Measurements from ENCODE around the gene SH3TC1. TPM values are rescaled to one million over a fixed set of nuclear protein-coding genes. Genes with fewer than 3 reads are reported as not detected.
A peak's percentile ranks its signal among the peaks of the same experiment; 100 is the strongest.

The SH3TC1 gene
- total RNA-seq, 4 donors from 2014 or later: 13.7 to 18.7 (median 15.2) TPM

- intact Hi-C loops (cut with DNase I): no loop called here
- no peaks in the 10 kb centered on the region for H3K27me3 ChIP-seq
- TF ChIP-seq EP300 (IDR thresholded peaks at IDR 0.05): no peak
- no peak for TF ChIP-seq POLR2A (IDR thresholded peaks at IDR 0.05; ENCODE audit: low read depth)
- TF ChIP-seq POLR2AphosphoS5 (IDR thresholded peaks at IDR 0.05): no peak
- no peak for TF ChIP-seq CTCF (IDR thresholded peaks at IDR 0.05)
- H3K9me3 ChIP-seq: no peaks in the 10 kb centered on the region
- no peaks in the 10 kb centered on the region for H3K36me3 ChIP-seq
- no peak overlapping the region for H3K27ac ChIP-seq (replicated peaks in 1 of 4)
- WGBS: 82% methylated on average over 10 of the region's 12 CpGs
- H3K4me1 ChIP-seq: peaks cover 43 to 50% (median 47%) of the 10 kb centered on the region in 4 donors
- DNase-seq (ENCODE audit: extremely low spot score): no peak
- H3K4me3 ChIP-seq: no peak overlapping the region
These were observed 11.0 kb upstream of the SH3TC1 start for GRCh38 chr4:8188085-8188484.

GRCh38 chr4:8188743-8189550 is 10.1 kb upstream of the SH3TC1 start:
- H3K36me3 ChIP-seq: no peaks in the 10 kb centered on the region
- WGBS: 69% methylated on average over 17 of the region's 29 CpGs
- no peak for TF ChIP-seq CTCF (IDR thresholded peaks at IDR 0.05)
- peak; percentile 8 for TF ChIP-seq POLR2A (IDR thresholded peaks at IDR 0.05; ENCODE audit: low read depth)
- H3K4me3 ChIP-seq: no peak overlapping the region
- H3K27ac ChIP-seq (replicated peaks in 1 of 4): peak overlapping the region in 2 of 4 donors; percentile 73 to 78
- intact Hi-C loops (cut with DNase I): no loop called here
- no peak for DNase-seq (ENCODE audit: extremely low spot score)
- H3K4me1 ChIP-seq: peaks cover 35 to 44% (median 41%) of the 10 kb centered on the region in 4 donors
- no peaks in the 10 kb centered on the region for H3K9me3 ChIP-seq
- H3K27me3 ChIP-seq: no peaks in the 10 kb centered on the region

- no peaks in the 10 kb centered on the region for H3K36me3 ChIP-seq
- peaks cover 34 to 43% (median 37%) of the 10 kb centered on the region in 4 donors for H3K4me1 ChIP-seq
- no peak overlapping the region for H3K4me3 ChIP-seq
- no peaks in the 10 kb centered on the region for H3K27me3 ChIP-seq
- intact Hi-C loops (cut with DNase I): no loop called here
- TF ChIP-seq EP300 (IDR thresholded peaks at IDR 0.05) (no peak), CTCF (IDR thresholded peaks at IDR 0.05) (no peak), POLR2A (IDR thresholded peaks at IDR 0.05; ENCODE audit: low read depth) (no peak), POLR2AphosphoS5 (IDR thresholded peaks at IDR 0.05) (no peak)
- peak overlapping the region; percentile 36 to 78 (median 70) for H3K27ac ChIP-seq (replicated peaks in 1 of 4)
- DNase-seq (ENCODE audit: extremely low spot score): no peak
- WGBS: 90% methylated on average over 21 of the region's 26 CpGs
- no peaks in the 10 kb centered on the region for H3K9me3 ChIP-seq
These were observed 9.3 kb upstream of the SH3TC1 start for GRCh38 chr4:8189551-8190466.

- intact Hi-C loops (cut with DNase I): no loop called here
- Histone ChIP-seq H3K9me3 (no peaks in the 10 kb centered on the region), H3K4me3 (no peak overlapping the region), H3K36me3 (no peaks in the 10 kb centered on the region), H3K4me1 (peaks cover 40 to 49% (median 45%) of the 10 kb centered on the region in 4 donors), H3K27me3 (no peaks in the 10 kb centered on the region), H3K27ac (replicated peaks in 1 of 4) (peak overlapping the region; percentile 36 to 78 (median 70))
- TF ChIP-seq POLR2AphosphoS5 (IDR thresholded peaks at IDR 0.05) (peak; percentile 52 to 66), CTCF (IDR thresholded peaks at IDR 0.05) (no peak)
- peak; percentile 93 for DNase-seq (ENCODE audit: extremely low spot score)
- 71% methylated on average over 13 of the region's 23 CpGs for WGBS
These were observed 7.8 kb upstream of the SH3TC1 start for GRCh38 chr4:8191136-8191747.

Data from esophagus muscularis mucosa (tissue), 4 donors.